HG03521 (cell line): ENCODE data around the gene PTPRT.

Experiments used
- ATAC-seq: cut with Tn5 transposase; IDR thresholded peaks from one replicate; pipeline ENCODE4 v1.9.1; 2021; ENCODE audit warnings: mild to moderate bottlenecking, moderate library complexity; ENCODE audit not compliant: unreplicated experiment

The PTPRT gene

GRCh38 chr20:42978184-42978974 lies 211.3 kb downstream of the PTPRT start:
- no peak for ATAC-seq

- no peak for ATAC-seq
These were observed 213.7 kb downstream of the PTPRT start for GRCh38 chr20:42975974-42976373.

GRCh38 chr20:42974347-42974746 lies 215.4 kb downstream of the PTPRT start:
- ATAC-seq, result no peak

- ATAC-seq, result no peak
These were observed 217.1 kb downstream of the PTPRT start for GRCh38 chr20:42972591-42972990.

- ATAC-seq, result no peak
These were observed 221.0 kb downstream of the PTPRT start for GRCh38 chr20:42968746-42969145.

- ATAC-seq, result no peak
These were observed 225.9 kb downstream of the PTPRT start for GRCh38 chr20:42963796-42964195.

- no peak for ATAC-seq
These were observed 227.9 kb downstream of the PTPRT start for GRCh38 chr20:42961771-42962170.

GRCh38 chr20:42959996-42960395 lies 229.7 kb downstream of the PTPRT start:
- ATAC-seq, result no peak

GRCh38 chr20:42958367-42959069 lies 231.2 kb downstream of the PTPRT start:
- ATAC-seq, result no peak

- ATAC-seq, result no peak
These were observed 232.0 kb downstream of the PTPRT start for GRCh38 chr20:42957704-42958095.

- ATAC-seq, result no peak
These were observed 232.5 kb downstream of the PTPRT start for GRCh38 chr20:42957018-42957703.

GRCh38 chr20:42955713-42956112 lies 234.0 kb downstream of the PTPRT start:
- no peak for ATAC-seq

GRCh38 chr20:42954951-42955350 lies 234.8 kb downstream of the PTPRT start:
- ATAC-seq, result no peak

- no peak for ATAC-seq
These were observed 239.8 kb downstream of the PTPRT start for GRCh38 chr20:42949950-42950349.

GRCh38 chr20:42945234-42945994 lies 244.3 kb downstream of the PTPRT start:
- ATAC-seq, result no peak

- ATAC-seq, result no peak
These were observed 248.1 kb downstream of the PTPRT start for GRCh38 chr20:42941629-42942028.

- ATAC-seq, result no peak
These were observed 251.1 kb downstream of the PTPRT start for GRCh38 chr20:42938441-42939205.

GRCh38 chr20:42936482-42936881 lies 253.2 kb downstream of the PTPRT start:
- no peak for ATAC-seq

- ATAC-seq, result no peak
These were observed 265.5 kb downstream of the PTPRT start for GRCh38 chr20:42924215-42924614.

- no peak for ATAC-seq
These were observed 266.3 kb downstream of the PTPRT start for GRCh38 chr20:42923348-42923918.
